ENCODE results near the gene TRIM38. TPM values are rescaled to one million over a fixed set of nuclear protein-coding genes. Genes with fewer than 3 reads are reported as not detected.
A peak's percentile ranks its signal among the peaks of the same experiment; 100 is the strongest.

TRIM38 gene
- total and polyA plus RNA-seq, 2 donors (not counting 3 experiments of a cell fraction or from before 2014, with no cell fraction given): 5.1 to 13.2 TPM

- no peaks in the 10 kb centered on the region for H4K20me1 ChIP-seq (replicated peaks; ENCODE audit: control insufficient read depth, extremely low read depth, insufficient read depth, low read length)
- dilution Hi-C loops (cut with MboI; ENCODE audit: extremely low pct_ligation_motif_present, low sequenced_read_pairs): no loop called here
- intact Hi-C loops (cut with micrococcal nuclease): loop anchor here (5.0 kb wide), 3 partner anchors 241 to 1861 kb away; a partner anchor contains a TSS
These were observed 68.6 kb downstream of the TRIM38 start for GRCh38 chr6:26031151-26031594.

GRCh38 chr6:26031595-26032339 lies 69.2 kb downstream of the TRIM38 start:
- dilution Hi-C loops (cut with MboI; ENCODE audit: extremely low pct_ligation_motif_present, low sequenced_read_pairs): no loop called here
- ChIA-PET POLR2A (interaction anchor here (0.6 to 4.8 kb wide), 19 partner anchors 11 to 1861 kb away, joined by 3 to 84 read pairs (median 5); a partner anchor contains a TSS), CTCF (interaction anchor here (0.6 to 3.1 kb wide), 8 partner anchors 10 to 564 kb away, joined by 3 to 31 read pairs (median 6); a partner anchor contains a TSS)
- no peaks in the 10 kb centered on the region for H3K79me2 ChIP-seq (ENCODE audit: control insufficient read depth, insufficient read depth, low read length)
- H3K27me3 ChIP-seq (ENCODE audit: control insufficient read depth in 2 of 2, insufficient read depth in 2 of 2, low read length in 2 of 2): no peaks in the 10 kb centered on the region
- H3K4me2 ChIP-seq (ENCODE audit: insufficient read depth, low read length): peak overlapping the region; percentile 83
- DNase-seq (ENCODE audit: low read depth, low spot score) (peak; percentile 96), FAIRE-seq (peak; percentile 76)
- H3K9me1 ChIP-seq (replicated peaks; ENCODE audit: control insufficient read depth, extremely low read depth, insufficient read depth, low read length): no peaks in the 10 kb centered on the region
- H3K36me3 ChIP-seq (ENCODE audit: control insufficient read depth in 2 of 2, extremely low read depth in 1 of 2, insufficient read depth in 2 of 2, low read length in 2 of 2): no peaks in the 10 kb centered on the region
- intact Hi-C loops (cut with micrococcal nuclease): loop anchor here (1.0 to 5.0 kb wide), 7 partner anchors 24 to 1861 kb away; a partner anchor contains a TSS
- H4K20me1 ChIP-seq (replicated peaks; ENCODE audit: control insufficient read depth, extremely low read depth, insufficient read depth, low read length): no peaks in the 10 kb centered on the region
- TF ChIP-seq GATA2 (IDR thresholded peaks at IDR 0.05; ENCODE audit: insufficient read depth, insufficient read length, low read depth, low read length): no peak
- TF ChIP-seq CTCF (IDR thresholded peaks at IDR 0.05; ENCODE audit: extremely low read depth in 1 of 2, insufficient read depth in 1 of 2, low read depth in 1 of 2, low read length in 2 of 2): peak in 1 of 2 donors; percentile 29
- peak; percentile 99 for TF ChIP-seq POLR2A (IDR thresholded peaks at IDR 0.05; ENCODE audit: low read depth, low read length)
- TF ChIP-seq POLR2AphosphoS5 (IDR thresholded peaks at IDR 0.05; ENCODE audit: insufficient read depth, low read depth, low read length): peak; percentile 85
- TF ChIP-seq JUN (IDR thresholded peaks at IDR 0.05; ENCODE audit: borderline replicate concordance, insufficient read depth, insufficient read length, low read depth): peak; percentile 91
- TF ChIP-seq FOS (IDR thresholded peaks at IDR 0.05; ENCODE audit: borderline replicate concordance, insufficient read depth, low read length): no peak
- H3K27ac ChIP-seq (ENCODE audit: insufficient read depth, low read depth, low read length): peak overlapping the region; percentile 88
- H3K4me1 ChIP-seq (ENCODE audit: control insufficient read depth, extremely low read depth, insufficient read depth, low read length): peaks cover 33% of the 10 kb centered on the region
- TSS peak; percentile 91 for BruUV-seq (replicated peaks)
- H3K9me3 ChIP-seq (replicated peaks; ENCODE audit: control insufficient read depth, insufficient read depth, low read length): no peaks in the 10 kb centered on the region
- peak overlapping the region; percentile 10 for H2AFZ ChIP-seq (ENCODE audit: low read depth, low read length)
- H3K4me3 ChIP-seq (replicated peaks in 1 of 3; ENCODE audit: insufficient read depth in 1 of 3, low read depth in 1 of 3, low read length in 3 of 3): peak overlapping the region; percentile 45 to 78 (median 47)
- H3K9ac ChIP-seq (replicated peaks; ENCODE audit: extremely low read depth, insufficient read depth, low read length): peak overlapping the region; percentile 83

More at GRCh38 chr6:26031151-26031594, 68.6 kb downstream of the TRIM38 start:
- Histone ChIP-seq H3K36me3 (ENCODE audit: control insufficient read depth in 2 of 2, extremely low read depth in 1 of 2, insufficient read depth in 2 of 2, low read length in 2 of 2) (no peaks in the 10 kb centered on the region), H3K4me2 (ENCODE audit: insufficient read depth, low read length) (peak overlapping the region; percentile 83), H3K27ac (ENCODE audit: insufficient read depth, low read depth, low read length) (peak overlapping the region; percentile 62), H3K4me1 (ENCODE audit: control insufficient read depth, extremely low read depth, insufficient read depth, low read length) (peaks cover 33% of the 10 kb centered on the region), H3K79me2 (ENCODE audit: control insufficient read depth, insufficient read depth, low read length) (no peaks in the 10 kb centered on the region), H3K9ac (replicated peaks; ENCODE audit: extremely low read depth, insufficient read depth, low read length) (peak overlapping the region; percentile 83), H3K9me3 (replicated peaks; ENCODE audit: control insufficient read depth, insufficient read depth, low read length) (no peaks in the 10 kb centered on the region), H3K4me3 (replicated peaks in 1 of 3; ENCODE audit: insufficient read depth in 1 of 3, low read depth in 1 of 3, low read length in 3 of 3) (peak overlapping the region; percentile 45 to 78 (median 47)), H3K27me3 (ENCODE audit: control insufficient read depth in 2 of 2, insufficient read depth in 2 of 2, low read length in 2 of 2) (no peaks in the 10 kb centered on the region), H2AFZ (ENCODE audit: low read depth, low read length) (no peak overlapping the region), H3K9me1 (replicated peaks; ENCODE audit: control insufficient read depth, extremely low read depth, insufficient read depth, low read length) (no peaks in the 10 kb centered on the region)
- ChIA-PET CTCF (interaction anchor here (1.1 to 3.1 kb wide), 5 partner anchors 10 to 32 kb away, joined by 3 to 31 read pairs (median 9); a partner anchor contains a TSS), POLR2A (interaction anchor here (0.6 to 4.8 kb wide), 13 partner anchors 10 to 1862 kb away, joined by 3 to 84 read pairs (median 8); a partner anchor contains a TSS)
- FAIRE-seq: no peak
- peak; percentile 15 for DNase-seq (ENCODE audit: low read depth, low spot score)
- TF ChIP-seq POLR2A (IDR thresholded peaks at IDR 0.05; ENCODE audit: low read depth, low read length): no peak
- peak; percentile 13 for TF ChIP-seq POLR2AphosphoS5 (IDR thresholded peaks at IDR 0.05; ENCODE audit: insufficient read depth, low read depth, low read length)
- BruUV-seq (replicated peaks): no TSS peak

Data from endothelial cell of umbilical vein (primary cell).